Measurements from ENCODE around the gene KLHL33.

Gene KLHL33

GRCh38 chr14:20386276-20386855 is 49.6 kb downstream of the KLHL33 start:
- H3K4me3 ChIP-seq (ENCODE audit: low read depth, low read length): no peak overlapping the region
- no peak for TF ChIP-seq CTCF (IDR thresholded peaks at IDR 0.05; ENCODE audit: low read depth, low read length)
- no peak for DNase-seq (ENCODE audit: low read depth, low spot score)
- in situ Hi-C loops (cut with HindIII; ENCODE audit: low sequenced_read_pairs): no loop called here

GRCh38 chr14:20384886-20385285 is 51.1 kb downstream of the KLHL33 start:
- TF ChIP-seq CTCF (IDR thresholded peaks at IDR 0.05; ENCODE audit: low read depth, low read length): no peak
- no peak for DNase-seq (ENCODE audit: low read depth, low spot score)
- no peak overlapping the region for H3K4me3 ChIP-seq (ENCODE audit: low read depth, low read length)
- in situ Hi-C loops (cut with HindIII; ENCODE audit: low sequenced_read_pairs): no loop called here

- in situ Hi-C loops (cut with HindIII; ENCODE audit: low sequenced_read_pairs): no loop called here
- H3K4me3 ChIP-seq (ENCODE audit: low read depth, low read length): no peak overlapping the region
- TF ChIP-seq CTCF (IDR thresholded peaks at IDR 0.05; ENCODE audit: low read depth, low read length): no peak
- DNase-seq (ENCODE audit: low read depth, low spot score): no peak
Measured at GRCh38 chr14:20384321-20384720, 51.6 kb downstream of the KLHL33 start.

GRCh38 chr14:20383636-20384035 is 52.3 kb downstream of the KLHL33 start:
- no peak for DNase-seq (ENCODE audit: low read depth, low spot score)
- in situ Hi-C loops (cut with HindIII; ENCODE audit: low sequenced_read_pairs): no loop called here
- TF ChIP-seq CTCF (IDR thresholded peaks at IDR 0.05; ENCODE audit: low read depth, low read length): no peak
- H3K4me3 ChIP-seq (ENCODE audit: low read depth, low read length): no peak overlapping the region

- TF ChIP-seq CTCF (IDR thresholded peaks at IDR 0.05; ENCODE audit: low read depth, low read length): no peak
- in situ Hi-C loops (cut with HindIII; ENCODE audit: low sequenced_read_pairs): no loop called here
- DNase-seq (ENCODE audit: low read depth, low spot score): no peak
- H3K4me3 ChIP-seq (ENCODE audit: low read depth, low read length): no peak overlapping the region
Measured at GRCh38 chr14:20383032-20383431, 52.9 kb downstream of the KLHL33 start.

- TF ChIP-seq CTCF (IDR thresholded peaks at IDR 0.05; ENCODE audit: low read depth, low read length): no peak
- in situ Hi-C loops (cut with HindIII; ENCODE audit: low sequenced_read_pairs): no loop called here
- no peak overlapping the region for H3K4me3 ChIP-seq (ENCODE audit: low read depth, low read length)
- DNase-seq (ENCODE audit: low read depth, low spot score): no peak
Measured at GRCh38 chr14:20382526-20382925, 53.4 kb downstream of the KLHL33 start.

GRCh38 chr14:20381341-20381740 is 54.6 kb downstream of the KLHL33 start:
- in situ Hi-C loops (cut with HindIII; ENCODE audit: low sequenced_read_pairs): no loop called here
- no peak overlapping the region for H3K4me3 ChIP-seq (ENCODE audit: low read depth, low read length)
- DNase-seq (ENCODE audit: low read depth, low spot score): no peak
- no peak for TF ChIP-seq CTCF (IDR thresholded peaks at IDR 0.05; ENCODE audit: low read depth, low read length)
